ENCODE measurements around the gene MTA3.

MTA3 gene

DNA sequence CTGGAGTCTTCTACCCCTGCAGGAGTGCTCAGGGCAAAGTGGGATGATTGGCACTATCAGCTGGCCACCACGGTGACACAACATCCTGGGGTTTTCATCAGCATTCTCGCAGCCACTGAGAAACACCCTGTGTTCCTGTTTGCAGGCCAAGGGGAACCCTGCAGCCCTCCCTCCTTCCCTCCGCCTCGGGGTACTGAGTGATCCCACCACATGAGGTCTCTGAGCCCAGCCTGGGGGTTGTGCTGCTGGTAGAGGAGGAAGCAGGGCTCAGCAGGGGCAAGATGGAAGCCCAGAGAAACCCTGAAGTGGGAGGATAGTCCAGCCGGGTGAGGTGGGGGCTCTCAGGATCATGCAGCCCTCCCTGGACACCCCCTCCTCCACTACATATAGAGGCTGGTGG, 195.7 kb downstream of the MTA3 start, which contains the start of gene OXER1:
Gene OXER1, minus strand, starts transcription at position 40 of the 400 bp plus-strand sequence. CDS start 73 bp downstream, outside the sequence.
- ATAC-seq (no peak), DNase-seq (no peak)
- Mint-ChIP-seq H3K9me3 (no peaks in the 10 kb centered on the region), H3K4me1 (peaks cover 4% of the 10 kb centered on the region), H3K4me3 (no peak within 1 kb of the TSS), H3K27ac (peak within 1 kb of the TSS; percentile 51 to 67), H3K27me3 (no peaks in the 10 kb centered on the region)

- H3K4me3 Mint-ChIP-seq = no peak overlapping the region
- peak overlapping the region in 1 of 2 donors; percentile 67 for H3K27ac Mint-ChIP-seq
- no peaks in the 10 kb centered on the region for H3K27me3 Mint-ChIP-seq
- DNase-seq = no peak
- ATAC-seq = no peak
- H3K4me1 Mint-ChIP-seq = peaks cover 4% of the 10 kb centered on the region
- H3K9me3 Mint-ChIP-seq = no peaks in the 10 kb centered on the region
Measured at GRCh38 chr2:42764901-42765300, 196.5 kb downstream of the MTA3 start.

GRCh38 chr2:42765686-42766085, 197.3 kb downstream of the MTA3 start:
- no peaks in the 10 kb centered on the region for H3K9me3 Mint-ChIP-seq
- ATAC-seq = no peak
- no peak for DNase-seq
- no peak overlapping the region for H3K27ac Mint-ChIP-seq
- no peaks in the 10 kb centered on the region for H3K27me3 Mint-ChIP-seq
- H3K4me1 Mint-ChIP-seq = peaks cover 4% of the 10 kb centered on the region
- H3K4me3 Mint-ChIP-seq = no peak overlapping the region

DNA sequence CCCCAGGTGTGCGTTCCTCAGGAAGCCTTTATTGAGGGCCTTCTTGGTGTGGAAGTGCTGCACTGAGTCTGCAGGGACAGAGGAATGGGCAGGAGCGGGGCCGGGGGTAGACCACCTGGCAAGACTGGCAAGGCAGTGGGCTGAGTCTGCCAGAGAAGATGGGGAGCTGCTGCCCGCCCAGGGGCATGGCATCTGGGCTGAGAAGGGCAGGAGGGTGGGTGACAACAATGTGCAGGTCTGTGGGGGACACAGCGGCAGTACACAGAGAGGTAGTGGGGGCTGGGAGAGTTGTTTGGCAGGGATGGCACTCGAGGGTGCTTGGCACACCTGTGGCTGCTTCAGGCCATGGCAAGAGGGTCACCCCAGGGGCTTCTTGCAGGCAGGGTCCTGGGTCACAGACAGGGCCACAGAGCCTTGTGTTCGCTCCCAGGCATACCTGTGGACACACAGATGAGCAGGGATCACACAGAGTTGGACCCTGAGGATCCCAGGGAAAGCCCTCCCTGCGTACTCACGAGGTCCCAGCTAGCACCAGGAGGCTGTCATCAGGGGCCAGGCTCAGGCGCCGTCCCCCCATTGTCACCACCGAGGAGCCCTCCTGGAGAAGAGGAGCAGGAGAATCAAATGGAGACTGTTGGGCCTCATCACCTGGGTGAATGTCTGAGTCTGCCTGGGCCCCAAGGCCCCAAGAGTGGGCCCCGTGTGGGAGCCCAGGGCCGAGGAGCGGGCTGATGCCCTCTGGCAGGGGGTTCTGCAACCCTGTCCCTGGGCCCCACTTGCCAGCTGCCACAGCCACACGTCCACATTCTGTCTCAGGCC, 198.9 kb downstream of the MTA3 start:
- no peaks in the 10 kb centered on the region for H3K9me3 Mint-ChIP-seq
- no peaks in the 10 kb centered on the region for H3K27me3 Mint-ChIP-seq

DNA sequence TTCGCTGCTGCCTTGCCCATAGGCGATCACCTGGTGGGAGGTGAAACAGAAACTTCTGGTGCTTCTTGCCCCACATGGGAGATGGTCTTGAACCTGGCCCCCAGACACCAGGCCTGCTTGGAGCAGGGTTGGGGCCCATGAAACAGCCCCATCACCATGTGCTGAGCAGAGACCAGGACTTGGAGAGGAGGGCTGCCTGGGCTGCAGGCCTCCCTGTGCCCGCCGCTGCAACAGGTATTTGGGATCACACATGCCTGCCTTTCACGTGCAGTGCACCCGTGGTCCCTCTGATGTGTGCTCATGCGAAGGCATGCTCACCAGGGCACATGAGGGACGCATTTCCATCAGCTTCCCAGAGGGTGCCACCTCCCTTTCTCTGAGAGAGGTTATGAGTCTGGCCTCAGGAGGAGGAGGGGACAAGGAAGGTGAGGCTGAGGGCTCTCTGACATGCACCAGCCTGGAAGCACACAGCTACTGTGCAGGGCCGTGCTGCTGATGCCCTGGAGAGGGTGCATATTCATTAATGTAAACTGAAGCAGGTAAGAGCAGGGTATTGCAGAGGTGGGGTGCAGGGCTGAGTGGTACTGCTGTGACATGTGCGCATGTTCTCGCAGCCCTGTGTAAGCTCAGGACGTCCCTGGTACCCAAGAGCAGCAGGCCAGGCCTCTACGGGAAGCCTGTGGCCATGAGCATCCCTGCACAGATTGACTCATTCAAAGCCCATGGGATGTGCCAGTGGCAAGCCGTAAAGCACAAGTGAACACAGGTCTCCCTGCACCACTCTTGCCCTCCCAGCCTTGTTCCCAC, 199.7 kb downstream of the MTA3 start:
- no peaks in the 10 kb centered on the region for H3K9me3 Mint-ChIP-seq
- no peak for ATAC-seq

More for the DNA sequence above, 198.9 kb downstream of the MTA3 start:
- Mint-ChIP-seq H3K4me3 (no peak overlapping the region), H3K4me1 (peaks cover 4% of the 10 kb centered on the region), H3K27ac (no peak overlapping the region)
- DNase-seq = no peak
- ATAC-seq = no peak

GRCh38 chr2:42768706-42769256, 200.3 kb downstream of the MTA3 start:
- no peaks in the 10 kb centered on the region for H3K27me3 Mint-ChIP-seq
- H3K9me3 Mint-ChIP-seq = no peaks in the 10 kb centered on the region
- ATAC-seq = no peak
- no peak for DNase-seq
- H3K4me3 Mint-ChIP-seq = no peak overlapping the region
- H3K27ac Mint-ChIP-seq = no peak overlapping the region
- H3K4me1 Mint-ChIP-seq = peaks cover 2% of the 10 kb centered on the region

More for the DNA sequence above, 199.7 kb downstream of the MTA3 start:
- H3K27me3 Mint-ChIP-seq = no peaks in the 10 kb centered on the region
- peaks cover 4% of the 10 kb centered on the region for H3K4me1 Mint-ChIP-seq
- peak overlapping the region in 1 of 2 donors; percentile 19 for H3K27ac Mint-ChIP-seq
- no peak overlapping the region for H3K4me3 Mint-ChIP-seq
- no peak for DNase-seq

- no peaks in the 10 kb centered on the region for H3K9me3 Mint-ChIP-seq
- ATAC-seq (peak; percentile 9), DNase-seq (no peak)
- peaks cover 10% of the 10 kb centered on the region for H3K4me1 Mint-ChIP-seq
- H3K27me3 Mint-ChIP-seq = no peaks in the 10 kb centered on the region
- no peak overlapping the region for H3K4me3 Mint-ChIP-seq
- H3K27ac Mint-ChIP-seq = no peak overlapping the region
Measured at GRCh38 chr2:42769583-42770287, 201.3 kb downstream of the MTA3 start.

- H3K27ac Mint-ChIP-seq = no peak overlapping the region
- peaks cover 17% of the 10 kb centered on the region for H3K4me1 Mint-ChIP-seq
- no peaks in the 10 kb centered on the region for H3K9me3 Mint-ChIP-seq
- no peak for DNase-seq
- peak; percentile 59 for ATAC-seq
- no peak overlapping the region for H3K4me3 Mint-ChIP-seq
- no peaks in the 10 kb centered on the region for H3K27me3 Mint-ChIP-seq
Measured at GRCh38 chr2:42770288-42771131, 202.1 kb downstream of the MTA3 start.

DNA sequence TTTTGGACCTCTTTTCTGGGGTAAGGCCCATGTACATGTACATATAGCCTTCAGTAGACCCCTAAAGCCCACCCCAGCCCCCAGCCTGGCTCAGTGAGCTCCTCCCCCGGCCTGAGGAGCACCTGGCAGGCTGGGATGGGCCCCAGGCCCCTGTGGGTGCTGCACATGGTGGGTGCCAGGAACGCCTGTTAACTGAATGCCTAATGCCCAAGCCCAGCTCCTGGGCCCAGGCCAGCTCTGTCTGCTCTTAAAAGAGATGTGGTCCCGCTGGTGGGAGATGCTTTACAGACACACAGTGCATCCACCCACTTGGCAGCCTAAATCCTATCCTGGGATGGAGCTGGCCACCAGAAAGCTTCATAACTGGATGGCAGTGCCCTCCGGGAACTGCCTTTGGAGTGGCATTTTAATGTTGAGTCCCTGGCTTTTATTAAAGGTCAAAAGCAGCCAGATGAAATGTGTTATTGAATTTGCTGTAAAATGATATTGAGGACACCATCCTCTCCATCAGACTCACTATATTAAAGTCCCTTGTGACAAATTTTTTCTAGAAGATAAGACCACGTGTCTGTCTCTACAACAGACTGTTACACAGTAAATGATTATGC, 203.2 kb downstream of the MTA3 start:
- Mint-ChIP-seq H3K9me3 (no peaks in the 10 kb centered on the region), H3K4me3 (no peak overlapping the region), H3K27me3 (no peaks in the 10 kb centered on the region), H3K27ac (no peak overlapping the region), H3K4me1 (peaks cover 29% of the 10 kb centered on the region)
- ATAC-seq = no peak
- DNase-seq = no peak

DNA sequence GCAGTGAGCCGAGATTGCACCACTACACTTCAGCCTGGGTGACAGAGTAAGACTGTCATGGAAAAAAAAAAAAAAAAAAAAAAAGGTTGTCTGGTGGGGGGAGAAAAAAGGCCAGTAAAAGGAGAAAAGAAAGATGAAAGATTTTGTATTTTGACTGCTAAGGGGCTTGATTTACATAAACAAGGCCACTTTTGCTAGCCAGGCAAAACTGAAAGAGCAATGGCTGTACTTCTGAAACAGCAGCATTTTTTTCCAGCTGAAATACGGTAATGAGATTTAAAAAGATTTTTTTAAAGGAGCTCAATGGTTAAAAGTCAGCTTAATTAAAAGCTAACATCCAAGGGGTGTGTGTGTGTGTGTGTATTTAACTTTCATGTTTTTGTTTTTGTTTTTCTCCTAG, 206.8 kb downstream of the MTA3 start:
- Mint-ChIP-seq H3K4me3 (peak overlapping the region; percentile 46 to 53), H3K27me3 (no peaks in the 10 kb centered on the region), H3K4me1 (peaks cover 35% of the 10 kb centered on the region), H3K27ac (peak overlapping the region in 1 of 2 donors; percentile 37), H3K9me3 (peaks cover 8 to 9% of the 10 kb centered on the region in 2 donors)
- no peak for ATAC-seq
- DNase-seq = no peak

GRCh38 chr2:42775810-42776209, 207.4 kb downstream of the MTA3 start:
- no peak for DNase-seq
- Mint-ChIP-seq H3K9me3 (peaks cover 8 to 9% of the 10 kb centered on the region in 2 donors), H3K27ac (peak overlapping the region in 1 of 2 donors; percentile 65), H3K4me1 (peaks cover 35% of the 10 kb centered on the region), H3K4me3 (peak overlapping the region; percentile 46 to 53), H3K27me3 (no peaks in the 10 kb centered on the region)
- ATAC-seq = no peak

GRCh38 chr2:42777883-42778805, 209.7 kb downstream of the MTA3 start:
- DNase-seq (no peak), ATAC-seq (no peak)
- no peak overlapping the region for H3K4me3 Mint-ChIP-seq
- peaks cover 8 to 9% of the 10 kb centered on the region in 2 donors for H3K9me3 Mint-ChIP-seq
- H3K27me3 Mint-ChIP-seq = no peaks in the 10 kb centered on the region
- no peak overlapping the region for H3K27ac Mint-ChIP-seq
- H3K4me1 Mint-ChIP-seq = peaks cover 35% of the 10 kb centered on the region

GRCh38 chr2:42781181-42781580, 212.7 kb downstream of the MTA3 start:
- peaks cover 11% of the 10 kb centered on the region for H3K4me1 Mint-ChIP-seq
- no peak overlapping the region for H3K4me3 Mint-ChIP-seq
- DNase-seq (no peak), ATAC-seq (no peak)
- H3K9me3 Mint-ChIP-seq = peaks cover 8 to 9% of the 10 kb centered on the region in 2 donors
- H3K27me3 Mint-ChIP-seq = no peaks in the 10 kb centered on the region
- H3K27ac Mint-ChIP-seq = no peak overlapping the region
